COLO829 (cell line): ENCODE data around the gene KLHDC7B.
"Not testable (repeated sequence)": the region's sequence is repeated elsewhere in the genome, so short reads cannot be mapped to it uniquely, and the experiment has no call there.

Source experiments
- DNase-seq: peaks from one replicate; pipeline ENCODE4 v3.0.0; 2012; ENCODE audit warnings: low spot score

KLHDC7B gene

GRCh38 chr22:50529897-50530579 lies 15.7 kb upstream of the KLHDC7B start, which contains the start of gene TYMP:
Gene TYMP, minus strand, starts transcription at chr22:50530012. Its CDS starts 303 bp downstream, at chr22:50529709.
- DNase-seq: no peak

- DNase-seq: no peak
These were observed 15.2 kb upstream of the KLHDC7B start for GRCh38 chr22:50530580-50530876.

GRCh38 chr22:50530877-50531545 lies 14.7 kb upstream of the KLHDC7B start:
- no peak for DNase-seq

- no peak for DNase-seq
These were observed 14.1 kb upstream of the KLHDC7B start for GRCh38 chr22:50531546-50531961.

GRCh38 chr22:50531962-50532674 lies 13.6 kb upstream of the KLHDC7B start:
- no peak for DNase-seq

GRCh38 chr22:50532824-50533796 lies 12.6 kb upstream of the KLHDC7B start:
- no peak for DNase-seq

GRCh38 chr22:50533856-50534711 lies 11.6 kb upstream of the KLHDC7B start:
- DNase-seq: not testable (repeated sequence)

- no peak for DNase-seq
These were observed 10.6 kb upstream of the KLHDC7B start for GRCh38 chr22:50535113-50535512.

GRCh38 chr22:50536226-50536625 lies 9.5 kb upstream of the KLHDC7B start:
- no peak for DNase-seq

GRCh38 chr22:50537765-50538164 lies 7.9 kb upstream of the KLHDC7B start:
- DNase-seq: no peak

GRCh38 chr22:50540381-50540780 lies 5.3 kb upstream of the KLHDC7B start:
- DNase-seq: no peak

- DNase-seq: peak; percentile 78
These were observed 4.1 kb upstream of the KLHDC7B start for GRCh38 chr22:50541667-50542026.

GRCh38 chr22:50542416-50542927 lies 3.2 kb upstream of the KLHDC7B start:
- DNase-seq: no peak

GRCh38 chr22:50544078-50544745 lies 1.5 kb upstream of the KLHDC7B start:
- no peak for DNase-seq

- DNase-seq: no peak
These were observed 899 bp upstream of the KLHDC7B start for GRCh38 chr22:50544746-50545253.

GRCh38 chr22:50546326-50547262 lies 895 bp downstream of the KLHDC7B start:
- DNase-seq: no peak

- DNase-seq: no peak
These were observed 1.7 kb downstream of the KLHDC7B start for GRCh38 chr22:50547263-50547985.
